Adipocyte (in vitro differentiated cells): ENCODE results near the gene GCNT2.

Source experiments
- DNase-seq: peaks from one replicate; pipeline ENCODE4 v3.0.0-alpha.2; 2015; ENCODE audit warnings: low read depth
- H3K27me3 ChIP-seq: replicated peaks from 2 replicates; pipeline ENCODE4 v1.7.0; 2013; ENCODE audit warnings: mild to moderate bottlenecking, low read length, moderate library complexity; ENCODE audit not compliant: control insufficient read depth, insufficient read depth
- H3K36me3 ChIP-seq: 2 replicates; pipeline ENCODE4 v1.7.0; 2013; ENCODE audit warnings: low read length, mild to moderate bottlenecking, moderate library complexity; ENCODE audit not compliant: control insufficient read depth, insufficient read depth, severe bottlenecking
- H3K4me1 ChIP-seq: 2 replicates; pipeline ENCODE4 v1.7.0; 2013; ENCODE audit warnings: mild to moderate bottlenecking, low read length, moderate library complexity; ENCODE audit not compliant: control insufficient read depth, insufficient read depth
- H3K4me3 ChIP-seq: 2 replicates; pipeline ENCODE4 v1.7.0; 2013; ENCODE audit warnings: mild to moderate bottlenecking, low read length, moderate library complexity
- H3K9ac ChIP-seq: 2 replicates; pipeline ENCODE4 v1.7.0; 2013; ENCODE audit warnings: mild to moderate bottlenecking, low read length, moderate library complexity
- H3K9me3 ChIP-seq: 2 replicates; pipeline ENCODE4 v1.7.0; 2013; ENCODE audit warnings: mild to moderate bottlenecking, low read length, moderate library complexity; ENCODE audit not compliant: control insufficient read depth

GCNT2 gene

DNA sequence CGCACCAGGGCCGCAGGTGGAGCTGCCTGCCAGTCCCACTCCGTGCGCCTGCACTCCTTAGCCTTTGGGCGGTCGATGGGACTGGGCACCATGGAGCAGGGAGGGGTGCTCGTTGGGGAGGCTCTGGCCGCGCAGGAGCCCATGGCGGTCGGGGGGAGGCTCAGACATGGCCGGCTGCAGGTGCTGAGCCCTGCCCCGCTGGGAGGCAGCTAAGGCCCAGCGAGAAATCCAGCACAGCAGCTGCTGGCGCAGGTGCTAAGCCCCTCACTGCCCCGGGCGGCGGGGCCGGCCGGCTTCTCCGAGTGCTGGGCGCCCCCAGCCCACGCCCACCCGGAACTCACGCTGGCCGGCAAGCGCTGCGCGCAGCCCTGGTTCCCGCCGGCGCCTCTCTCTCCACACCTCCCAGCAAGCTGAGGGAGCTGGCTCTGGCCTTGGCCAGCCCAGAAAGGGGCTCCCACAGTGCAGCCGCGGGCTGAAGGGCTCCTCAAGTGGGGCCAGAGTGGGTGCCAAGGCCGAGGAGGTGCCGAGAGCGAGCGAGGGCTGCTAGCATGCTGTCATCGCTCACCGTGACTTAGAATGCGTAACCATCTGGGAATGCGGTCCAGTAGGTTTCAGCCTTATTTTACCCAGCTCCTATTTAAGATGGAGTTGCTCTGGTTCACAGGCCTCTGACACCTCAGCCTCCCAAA, 96.0 kb downstream of the GCNT2 start:
- H3K36me3 ChIP-seq = no peaks in the 10 kb centered on the region
- peaks cover 3% of the 10 kb centered on the region for H3K4me1 ChIP-seq
- H3K9ac ChIP-seq = no peak overlapping the region
- H3K27me3 ChIP-seq = no peaks in the 10 kb centered on the region
- no peak for DNase-seq
- no peaks in the 10 kb centered on the region for H3K9me3 ChIP-seq
- no peak overlapping the region for H3K4me3 ChIP-seq

DNA sequence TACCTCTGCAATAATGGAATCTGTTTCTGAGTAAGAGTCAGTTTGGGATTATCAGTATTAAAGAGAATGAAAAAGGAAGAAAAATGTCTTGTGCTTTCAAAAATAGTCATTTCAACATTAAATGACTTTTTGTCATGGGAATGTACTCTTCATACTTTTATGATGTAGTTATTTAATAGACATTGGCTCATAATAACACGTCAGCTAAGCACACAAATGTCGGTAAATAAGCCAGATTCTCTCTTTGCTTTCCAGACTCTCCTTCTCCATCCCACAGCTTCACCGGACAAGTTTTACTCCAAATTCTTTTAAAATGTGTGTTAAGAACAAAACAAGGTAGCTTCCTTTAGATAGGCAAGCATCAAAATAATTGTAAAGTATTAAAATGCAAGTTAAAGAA, 97.3 kb downstream of the GCNT2 start:
- Histone ChIP-seq H3K4me1 (no peaks in the 10 kb centered on the region), H3K27me3 (no peaks in the 10 kb centered on the region), H3K9ac (no peak overlapping the region), H3K4me3 (no peak overlapping the region), H3K36me3 (no peaks in the 10 kb centered on the region), H3K9me3 (no peaks in the 10 kb centered on the region)
- DNase-seq = no peak

DNA sequence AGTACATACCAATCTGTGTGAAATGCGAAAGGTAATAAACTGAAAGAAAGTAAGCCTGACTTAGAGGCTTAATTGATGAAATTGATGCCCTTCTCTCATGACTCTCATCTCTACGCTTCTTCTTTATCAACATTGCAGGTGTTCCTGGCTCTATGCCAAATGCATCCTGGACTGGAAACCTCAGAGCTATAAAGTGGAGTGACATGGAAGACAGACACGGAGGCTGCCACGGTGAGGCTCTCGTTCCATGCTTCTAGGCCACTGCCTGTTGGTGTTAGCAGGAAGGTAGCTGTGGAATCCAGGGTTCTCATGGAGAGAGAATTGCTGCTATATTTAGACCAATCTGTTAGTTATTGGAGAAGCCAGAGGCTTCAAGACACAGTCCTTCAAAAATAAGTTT, 100.1 kb downstream of the GCNT2 start:
- H3K9ac ChIP-seq = no peak overlapping the region
- no peak for DNase-seq
- no peaks in the 10 kb centered on the region for H3K36me3 ChIP-seq
- no peak overlapping the region for H3K4me3 ChIP-seq
- no peaks in the 10 kb centered on the region for H3K9me3 ChIP-seq
- no peaks in the 10 kb centered on the region for H3K4me1 ChIP-seq
- H3K27me3 ChIP-seq = no peaks in the 10 kb centered on the region

DNA sequence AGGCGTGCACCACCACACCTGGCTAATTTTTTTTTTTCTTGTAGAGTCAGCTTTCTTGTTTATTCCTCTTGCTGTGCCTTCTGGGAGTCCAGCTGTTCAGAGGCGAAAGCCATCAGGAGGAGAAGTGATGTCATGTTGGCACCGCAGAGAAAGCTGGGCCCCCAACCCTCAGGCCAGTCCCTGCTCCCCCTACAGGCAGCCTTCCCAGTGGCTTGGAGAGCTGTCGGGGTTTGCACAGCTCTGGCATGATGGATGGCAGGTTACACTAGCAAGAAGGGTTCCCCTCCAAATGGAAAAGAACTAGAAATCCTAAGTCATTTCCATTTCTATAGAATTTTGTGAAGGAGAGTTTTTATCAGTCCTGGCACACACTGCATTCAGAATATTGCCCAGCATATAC, 100.7 kb downstream of the GCNT2 start:
- Histone ChIP-seq H3K36me3 (no peaks in the 10 kb centered on the region), H3K27me3 (no peaks in the 10 kb centered on the region), H3K4me1 (no peaks in the 10 kb centered on the region), H3K4me3 (no peak overlapping the region), H3K9me3 (no peaks in the 10 kb centered on the region), H3K9ac (no peak overlapping the region)
- no peak for DNase-seq

DNA sequence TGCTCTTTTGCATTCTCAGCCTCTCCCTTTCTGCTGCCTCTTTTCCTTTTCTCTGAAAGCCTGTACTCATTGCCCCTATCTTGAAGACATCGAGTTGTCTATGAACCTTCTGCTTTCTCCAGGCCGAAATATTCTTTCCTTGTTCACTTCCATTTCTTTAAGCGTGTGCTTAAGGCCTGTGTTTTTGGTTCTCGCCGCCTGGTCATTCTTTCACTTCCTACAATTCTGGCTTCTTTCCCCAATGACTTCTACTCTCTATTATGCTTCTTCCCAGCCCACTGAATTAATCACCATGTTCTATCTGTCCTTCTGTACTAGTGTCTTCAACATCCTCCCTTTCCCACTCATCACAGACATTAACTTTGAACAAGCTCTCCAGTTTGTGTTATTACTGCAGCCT, 103.7 kb downstream of the GCNT2 start:
- DNase-seq = no peak
- Histone ChIP-seq H3K9ac (no peak overlapping the region), H3K36me3 (no peaks in the 10 kb centered on the region), H3K27me3 (no peaks in the 10 kb centered on the region), H3K4me1 (no peaks in the 10 kb centered on the region), H3K9me3 (no peaks in the 10 kb centered on the region), H3K4me3 (no peak overlapping the region)

DNA sequence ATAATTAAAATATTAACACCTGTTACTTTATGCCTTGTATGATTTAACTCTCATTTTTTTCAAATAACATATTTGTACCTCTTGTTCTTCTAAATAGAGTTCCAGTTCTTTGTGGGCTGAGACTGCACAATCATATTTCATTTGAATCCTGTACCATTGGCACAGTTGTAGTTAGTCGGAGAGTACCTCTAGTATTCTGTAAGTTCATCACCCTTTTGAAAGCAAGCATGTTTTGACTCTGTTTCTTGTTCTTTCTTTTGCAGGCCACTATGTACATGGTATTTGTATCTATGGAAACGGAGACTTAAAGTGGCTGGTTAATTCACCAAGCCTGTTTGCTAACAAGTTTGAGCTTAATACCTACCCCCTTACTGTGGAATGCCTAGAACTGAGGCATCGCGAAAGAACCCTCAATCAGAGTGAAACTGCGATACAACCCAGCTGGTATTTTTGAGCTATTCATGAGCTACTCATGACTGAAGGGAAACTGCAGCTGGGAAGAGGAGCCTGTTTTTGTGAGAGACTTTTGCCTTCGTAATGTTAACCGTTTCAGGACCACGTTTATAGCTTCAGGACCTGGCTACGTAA, 105.1 kb downstream of the GCNT2 start:
- Histone ChIP-seq H3K27me3 (no peaks in the 10 kb centered on the region), H3K9ac (no peak overlapping the region), H3K4me1 (no peaks in the 10 kb centered on the region), H3K4me3 (no peak overlapping the region), H3K36me3 (no peaks in the 10 kb centered on the region), H3K9me3 (no peaks in the 10 kb centered on the region)
- DNase-seq = no peak

DNA sequence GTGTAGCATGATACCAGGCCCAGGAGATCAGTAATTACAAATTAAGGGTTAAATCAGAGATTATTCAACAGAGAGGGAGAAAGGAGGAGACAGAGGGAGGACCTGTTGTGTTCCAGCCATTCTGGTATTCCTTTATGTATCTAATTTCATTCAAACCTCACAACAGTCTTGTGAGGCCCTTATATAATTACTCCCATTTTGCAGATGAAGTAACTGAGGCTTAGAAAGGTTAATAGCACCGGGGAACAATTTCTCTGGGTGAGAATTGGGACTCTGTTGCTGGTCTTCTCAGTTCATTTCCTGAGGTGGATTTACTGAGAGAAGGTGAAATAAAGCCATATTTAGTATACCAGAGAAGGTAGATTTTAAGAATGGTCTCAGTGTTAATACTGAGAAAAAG, 106.6 kb downstream of the GCNT2 start:
- Histone ChIP-seq H3K27me3 (no peaks in the 10 kb centered on the region), H3K9me3 (no peaks in the 10 kb centered on the region), H3K4me3 (no peak overlapping the region), H3K9ac (no peak overlapping the region), H3K4me1 (no peaks in the 10 kb centered on the region), H3K36me3 (no peaks in the 10 kb centered on the region)
- DNase-seq = no peak

DNA sequence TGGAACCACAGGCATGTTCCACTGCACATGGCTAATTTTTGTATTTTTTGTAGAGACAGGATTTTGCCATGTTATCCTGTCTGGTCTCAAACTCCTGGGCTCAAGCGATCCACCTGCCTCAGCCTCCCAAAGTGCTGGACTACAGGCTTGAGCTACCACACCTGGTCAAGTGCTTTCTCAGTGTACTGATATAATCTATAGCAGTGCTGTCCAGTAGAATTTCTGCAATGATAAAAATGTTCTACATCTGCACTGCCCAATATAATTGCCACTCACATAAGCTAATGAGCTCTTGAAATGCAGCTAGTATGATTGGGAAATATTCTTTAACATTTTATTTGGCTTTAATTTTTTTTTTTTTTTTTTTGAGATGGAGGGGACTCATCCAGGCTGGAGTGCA, 109.0 kb downstream of the GCNT2 start:
- no peak for DNase-seq
- Histone ChIP-seq H3K4me1 (no peaks in the 10 kb centered on the region), H3K4me3 (no peak overlapping the region), H3K27me3 (no peaks in the 10 kb centered on the region), H3K9me3 (no peaks in the 10 kb centered on the region), H3K36me3 (no peaks in the 10 kb centered on the region), H3K9ac (no peak overlapping the region)

DNA sequence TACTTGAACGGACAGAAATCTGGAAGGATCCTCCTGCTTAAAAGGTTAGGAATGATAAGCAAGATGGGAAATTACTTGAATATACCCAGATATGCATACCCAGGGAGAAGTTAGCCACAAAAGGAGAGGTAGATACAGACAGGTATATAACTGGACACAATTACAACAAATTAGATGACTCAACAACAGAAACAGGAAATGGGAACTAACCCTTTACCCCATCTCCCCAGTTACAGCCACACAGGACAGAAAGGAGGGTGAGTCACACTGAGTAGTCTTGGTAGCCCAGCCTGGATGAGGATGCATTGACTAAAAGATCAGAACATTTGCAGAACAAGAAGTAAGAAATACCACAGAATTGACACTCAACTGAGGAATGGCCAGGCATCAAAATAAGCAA, 112.1 kb downstream of the GCNT2 start:
- peak; percentile 44 for DNase-seq
- Histone ChIP-seq H3K9me3 (no peaks in the 10 kb centered on the region), H3K4me1 (no peaks in the 10 kb centered on the region), H3K27me3 (no peaks in the 10 kb centered on the region), H3K36me3 (no peaks in the 10 kb centered on the region), H3K9ac (no peak overlapping the region), H3K4me3 (no peak overlapping the region)

DNA sequence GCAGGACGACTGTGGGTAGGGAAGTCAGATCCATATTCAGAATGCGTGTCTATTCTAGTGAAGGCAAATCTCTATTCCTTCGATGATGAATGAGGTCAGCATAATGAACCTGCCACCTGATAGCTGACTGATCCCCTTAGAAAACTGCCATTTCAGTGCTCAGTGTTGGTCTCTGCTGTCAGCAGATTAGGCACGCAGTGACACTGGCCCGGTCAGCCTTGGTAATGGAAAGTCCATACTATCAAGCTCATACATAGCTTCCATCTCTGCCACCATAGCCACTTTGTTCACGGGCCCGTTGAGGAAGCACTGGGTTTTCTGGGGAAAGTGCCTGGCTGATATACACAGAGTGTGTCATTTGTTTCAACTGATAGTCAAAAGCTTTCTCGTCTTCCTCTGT, 119.3 kb downstream of the GCNT2 start:
- no peaks in the 10 kb centered on the region for H3K27me3 ChIP-seq
- H3K4me3 ChIP-seq = no peak overlapping the region
- no peak overlapping the region for H3K9ac ChIP-seq
- H3K9me3 ChIP-seq = no peaks in the 10 kb centered on the region
- no peaks in the 10 kb centered on the region for H3K36me3 ChIP-seq
- DNase-seq = no peak
- no peaks in the 10 kb centered on the region for H3K4me1 ChIP-seq

DNA sequence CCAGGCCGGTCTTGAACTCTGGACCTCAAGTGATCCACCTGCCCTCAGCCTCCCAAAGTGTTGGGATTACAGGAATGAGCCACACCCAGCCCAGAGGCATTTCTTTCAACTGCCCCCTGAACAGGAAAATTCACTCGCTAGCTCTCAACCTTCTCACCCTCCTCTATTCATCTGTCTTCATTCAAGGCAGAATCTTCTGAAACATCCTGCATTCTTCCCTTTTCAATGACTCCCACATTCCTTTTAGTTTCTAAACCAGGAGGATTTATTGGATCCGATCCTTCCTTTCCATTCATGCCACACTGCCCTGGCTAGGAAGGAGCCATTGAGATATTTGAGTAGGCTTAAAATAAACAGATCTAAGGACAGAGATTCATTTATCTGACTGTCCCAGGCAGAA, 120.4 kb downstream of the GCNT2 start:
- no peaks in the 10 kb centered on the region for H3K27me3 ChIP-seq
- no peaks in the 10 kb centered on the region for H3K36me3 ChIP-seq
- H3K9ac ChIP-seq = no peak overlapping the region
- H3K4me3 ChIP-seq = no peak overlapping the region
- DNase-seq = no peak
- H3K9me3 ChIP-seq = no peaks in the 10 kb centered on the region
- no peaks in the 10 kb centered on the region for H3K4me1 ChIP-seq

DNA sequence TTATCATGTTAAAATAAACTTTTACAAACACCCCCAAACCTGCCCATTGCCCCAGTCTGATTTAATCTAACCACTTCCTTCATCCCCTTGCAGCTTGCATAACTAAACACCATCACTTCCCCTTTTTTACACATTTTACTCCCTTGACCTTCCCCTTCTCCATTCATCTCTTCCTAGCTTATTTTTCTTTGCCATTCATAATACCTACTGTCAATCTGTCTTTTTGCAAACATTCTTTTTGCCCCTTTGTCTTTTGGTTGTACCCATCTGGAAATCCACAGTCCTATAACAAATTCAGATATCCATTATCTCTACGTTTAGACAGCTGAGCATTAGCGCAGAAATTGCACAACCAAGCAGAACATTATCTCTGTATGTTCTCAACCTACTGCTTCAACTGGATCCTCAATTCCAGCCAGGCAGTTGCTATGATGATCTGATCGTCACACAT, 122.1 kb downstream of the GCNT2 start:
- H3K9ac ChIP-seq = no peak overlapping the region
- H3K4me3 ChIP-seq = no peak overlapping the region
- DNase-seq = no peak
- H3K27me3 ChIP-seq = no peaks in the 10 kb centered on the region
- H3K36me3 ChIP-seq = no peaks in the 10 kb centered on the region
- no peaks in the 10 kb centered on the region for H3K9me3 ChIP-seq
- no peaks in the 10 kb centered on the region for H3K4me1 ChIP-seq
